Activated T-helper 17 cell treated with anti-CD3 and anti-CD28 coated beads, Interleukin-2, amount 50 U/mL, for 72 hours (primary cell): Measurements from ENCODE around the gene JAK1. TPM values are rescaled to one million over a fixed set of nuclear protein-coding genes. Genes with fewer than 3 reads are reported as not detected.

Source experiments
- ATAC-seq: fragments of 150-1000 bp; cut with Tn5 transposase; replicated peaks from 2 replicates; pipeline ENCODE4 v1.10.0; 2021; ENCODE audit warnings: mild to moderate bottlenecking, moderate library complexity
- H3K27ac Mint-ChIP-seq: one replicate; pipeline ENCODE4 v1.8.0; 2022; ENCODE audit warnings: mixed read lengths
- H3K27me3 Mint-ChIP-seq: one replicate; pipeline ENCODE4 v1.8.0; 2022; ENCODE audit warnings: mixed read lengths
- H3K36me3 Mint-ChIP-seq: one replicate; pipeline ENCODE4 v1.8.0; 2022; ENCODE audit warnings: low read depth, mild to moderate bottlenecking, mixed read lengths
- H3K4me1 Mint-ChIP-seq: one replicate; pipeline ENCODE4 v1.8.0; 2022; ENCODE audit warnings: mixed read lengths
- H3K4me3 Mint-ChIP-seq: one replicate; pipeline ENCODE4 v1.8.0; 2022; ENCODE audit warnings: mild to moderate bottlenecking, mixed read lengths
- H3K9me3 Mint-ChIP-seq: one replicate; pipeline ENCODE4 v1.8.0; 2022; ENCODE audit warnings: mixed read lengths
- total RNA-seq, 2 donors: library from RNA; stranded (reverse); gene quantifications; one replicate each; pipeline ENCODE4 v1.2.3, GENCODE V29; 2022

Gene JAK1
- total RNA-seq, 2 donors from 2014 or later = 123 to 142 TPM

- ATAC-seq = no peak
- Mint-ChIP-seq H3K4me1 (peaks cover 43% of the 10 kb centered on the region), H3K4me3 (peak overlapping the region; percentile 28), H3K27ac (no peak overlapping the region), H3K27me3 (no peaks in the 10 kb centered on the region), H3K9me3 (no peaks in the 10 kb centered on the region), H3K36me3 (peaks cover 3% of the 10 kb centered on the region)
Measured at GRCh38 chr1:64948216-64948615, 18.1 kb downstream of the JAK1 start.

- H3K4me1 Mint-ChIP-seq = peaks cover 45% of the 10 kb centered on the region
- no peak for ATAC-seq
- H3K27ac Mint-ChIP-seq = peak overlapping the region; percentile 10
- H3K4me3 Mint-ChIP-seq = peak overlapping the region; percentile 11
- H3K36me3 Mint-ChIP-seq = peaks cover 6% of the 10 kb centered on the region
- no peaks in the 10 kb centered on the region for H3K27me3 Mint-ChIP-seq
- no peaks in the 10 kb centered on the region for H3K9me3 Mint-ChIP-seq
Measured at GRCh38 chr1:64946916-64947315, 19.4 kb downstream of the JAK1 start.

GRCh38 chr1:64944913-64945312, 21.4 kb downstream of the JAK1 start:
- Mint-ChIP-seq H3K36me3 (peaks cover 6% of the 10 kb centered on the region), H3K4me1 (peaks cover 41% of the 10 kb centered on the region)
- ATAC-seq = no peak

GRCh38 chr1:64942675-64943074, 23.7 kb downstream of the JAK1 start:
- Mint-ChIP-seq H3K27me3 (no peaks in the 10 kb centered on the region), H3K27ac (no peak overlapping the region), H3K36me3 (peaks cover 6% of the 10 kb centered on the region), H3K9me3 (no peaks in the 10 kb centered on the region), H3K4me1 (peaks cover 47% of the 10 kb centered on the region), H3K4me3 (no peak overlapping the region)
- no peak for ATAC-seq

More at GRCh38 chr1:64944913-64945312, 21.4 kb downstream of the JAK1 start:
- H3K4me3 Mint-ChIP-seq = no peak overlapping the region
- no peaks in the 10 kb centered on the region for H3K9me3 Mint-ChIP-seq
- no peaks in the 10 kb centered on the region for H3K27me3 Mint-ChIP-seq
- H3K27ac Mint-ChIP-seq = no peak overlapping the region

- no peak for ATAC-seq
- Mint-ChIP-seq H3K27ac (no peak overlapping the region), H3K4me3 (peak overlapping the region; percentile 52), H3K9me3 (no peaks in the 10 kb centered on the region), H3K27me3 (no peaks in the 10 kb centered on the region), H3K4me1 (peaks cover 42% of the 10 kb centered on the region), H3K36me3 (peaks cover 6% of the 10 kb centered on the region)
Measured at GRCh38 chr1:64942118-64942517, 24.2 kb downstream of the JAK1 start.

GRCh38 chr1:64941461-64942117, 24.8 kb downstream of the JAK1 start:
- no peaks in the 10 kb centered on the region for H3K9me3 Mint-ChIP-seq
- ATAC-seq = peak; percentile 62
- H3K27me3 Mint-ChIP-seq = no peaks in the 10 kb centered on the region
- peak overlapping the region; percentile 30 for H3K27ac Mint-ChIP-seq
- H3K36me3 Mint-ChIP-seq = peaks cover 6% of the 10 kb centered on the region
- H3K4me1 Mint-ChIP-seq = peaks cover 37% of the 10 kb centered on the region
- peak overlapping the region; percentile 52 for H3K4me3 Mint-ChIP-seq

- peaks cover 39% of the 10 kb centered on the region for H3K4me1 Mint-ChIP-seq
Measured at GRCh38 chr1:64940025-64940424, 26.3 kb downstream of the JAK1 start.

GRCh38 chr1:64938991-64939390, 27.4 kb downstream of the JAK1 start:
- no peaks in the 10 kb centered on the region for H3K9me3 Mint-ChIP-seq
- no peaks in the 10 kb centered on the region for H3K27me3 Mint-ChIP-seq
- no peak for ATAC-seq
- H3K36me3 Mint-ChIP-seq = peaks cover 6% of the 10 kb centered on the region
- peaks cover 50% of the 10 kb centered on the region for H3K4me1 Mint-ChIP-seq
- H3K27ac Mint-ChIP-seq = no peak overlapping the region
- H3K4me3 Mint-ChIP-seq = no peak overlapping the region

More at GRCh38 chr1:64940025-64940424, 26.3 kb downstream of the JAK1 start:
- Mint-ChIP-seq H3K4me3 (peak overlapping the region; percentile 13), H3K27me3 (no peaks in the 10 kb centered on the region), H3K27ac (no peak overlapping the region), H3K9me3 (no peaks in the 10 kb centered on the region), H3K36me3 (peaks cover 6% of the 10 kb centered on the region)
- peak; percentile 81 for ATAC-seq

GRCh38 chr1:64936956-64937355, 29.4 kb downstream of the JAK1 start:
- Mint-ChIP-seq H3K4me1 (peaks cover 47% of the 10 kb centered on the region), H3K9me3 (no peaks in the 10 kb centered on the region), H3K4me3 (no peak overlapping the region), H3K27ac (no peak overlapping the region), H3K27me3 (no peaks in the 10 kb centered on the region), H3K36me3 (no peaks in the 10 kb centered on the region)
- no peak for ATAC-seq

- ATAC-seq = peak; percentile 41
- Mint-ChIP-seq H3K27ac (no peak overlapping the region), H3K4me3 (no peak overlapping the region), H3K27me3 (no peaks in the 10 kb centered on the region), H3K4me1 (peaks cover 41% of the 10 kb centered on the region), H3K9me3 (peaks cover 4% of the 10 kb centered on the region), H3K36me3 (no peaks in the 10 kb centered on the region)
Measured at GRCh38 chr1:64935551-64936155, 30.7 kb downstream of the JAK1 start.

- no peak for ATAC-seq
- Mint-ChIP-seq H3K9me3 (peaks cover 4% of the 10 kb centered on the region), H3K36me3 (no peaks in the 10 kb centered on the region), H3K4me3 (peak overlapping the region; percentile 31), H3K27me3 (no peaks in the 10 kb centered on the region), H3K27ac (peak overlapping the region; percentile 64), H3K4me1 (peaks cover 46% of the 10 kb centered on the region)
Measured at GRCh38 chr1:64934878-64935275, 31.5 kb downstream of the JAK1 start.

GRCh38 chr1:64934115-64934877, 32.1 kb downstream of the JAK1 start:
- Mint-ChIP-seq H3K27ac (peak overlapping the region; percentile 64), H3K4me3 (peak overlapping the region; percentile 31), H3K9me3 (peaks cover 4% of the 10 kb centered on the region), H3K36me3 (no peaks in the 10 kb centered on the region), H3K27me3 (no peaks in the 10 kb centered on the region), H3K4me1 (peaks cover 50% of the 10 kb centered on the region)
- ATAC-seq = peak; percentile 45

GRCh38 chr1:64933296-64934070, 32.9 kb downstream of the JAK1 start:
- peak overlapping the region; percentile 31 for H3K4me3 Mint-ChIP-seq

GRCh38 chr1:64932962-64933295, 33.4 kb downstream of the JAK1 start:
- no peak overlapping the region for H3K4me3 Mint-ChIP-seq
- no peaks in the 10 kb centered on the region for H3K36me3 Mint-ChIP-seq
- peaks cover 50% of the 10 kb centered on the region for H3K4me1 Mint-ChIP-seq
- ATAC-seq = no peak
- peaks cover 4% of the 10 kb centered on the region for H3K9me3 Mint-ChIP-seq
- peak overlapping the region; percentile 64 for H3K27ac Mint-ChIP-seq
- no peaks in the 10 kb centered on the region for H3K27me3 Mint-ChIP-seq

More at GRCh38 chr1:64933296-64934070, 32.9 kb downstream of the JAK1 start:
- H3K9me3 Mint-ChIP-seq = peaks cover 4% of the 10 kb centered on the region
- H3K36me3 Mint-ChIP-seq = no peaks in the 10 kb centered on the region
- peaks cover 50% of the 10 kb centered on the region for H3K4me1 Mint-ChIP-seq
- H3K27ac Mint-ChIP-seq = peak overlapping the region; percentile 64
- no peaks in the 10 kb centered on the region for H3K27me3 Mint-ChIP-seq
- ATAC-seq = peak; percentile 43
